C4-2B (cell line): ENCODE results near the gene CABP7.

Source experiments
- H3K27ac ChIP-seq: fragments of 450-650 bp; 2 replicates; pipeline ENCODE4 v1.5.1; 2017
- CTCF ChIP-seq: fragments of 450-650 bp; conservative IDR thresholded peaks from 2 replicates; pipeline ENCODE4 v1.5.1; 2017; ENCODE audit warnings: mild to moderate bottlenecking
- ZFX ChIP-seq: fragments of 450-650 bp; IDR thresholded peaks from 2 replicates; pipeline ENCODE4 v1.6.1; 2017

The CABP7 gene

GRCh38 chr22:29717789-29718188 is 2.0 kb upstream of the CABP7 start:
- no peak overlapping the region for H3K27ac ChIP-seq
- TF ChIP-seq ZFX (no peak), CTCF (no peak)

- H3K27ac ChIP-seq, result no peak overlapping the region
- TF ChIP-seq CTCF (no peak), ZFX (no peak)
Observed at GRCh38 chr22:29718949-29719898, 579 bp upstream of the CABP7 start.

- H3K27ac ChIP-seq, result no peak overlapping the region
- TF ChIP-seq ZFX (no peak), CTCF (no peak)
Observed at GRCh38 chr22:29720811-29721323, 1.1 kb downstream of the CABP7 start.

GRCh38 chr22:29722151-29722550 is 2.3 kb downstream of the CABP7 start:
- TF ChIP-seq ZFX, result no peak
- TF ChIP-seq CTCF, result no peak
- no peak overlapping the region for H3K27ac ChIP-seq

GRCh38 chr22:29722587-29722986 is 2.8 kb downstream of the CABP7 start:
- H3K27ac ChIP-seq, result no peak overlapping the region
- TF ChIP-seq ZFX (no peak), CTCF (no peak)

- TF ChIP-seq ZFX, result no peak
- no peak for TF ChIP-seq CTCF
Observed at GRCh38 chr22:29723766-29724165, 4.0 kb downstream of the CABP7 start.

GRCh38 chr22:29724843-29725242 is 5.0 kb downstream of the CABP7 start:
- TF ChIP-seq CTCF (no peak), ZFX (no peak)
- no peak overlapping the region for H3K27ac ChIP-seq

More at GRCh38 chr22:29723766-29724165, 4.0 kb downstream of the CABP7 start:
- H3K27ac ChIP-seq, result no peak overlapping the region
